Body of pancreas (tissue), 4 donors: Measurements from ENCODE around the gene ATF7. TPM values are rescaled to one million over a fixed set of nuclear protein-coding genes. Genes with fewer than 3 reads are reported as not detected.

ENCODE experiments used
- ATAC-seq: fragments of 150-250 bp; one replicate; pipeline ENCODE4 v1.9.1; 2016
- DNase-seq, 4 donors: peaks; one replicate each; pipeline ENCODE4 v3.0.0-alpha.2; 2019
- H3K27ac ChIP-seq, 4 donors: fragments of 200-600 bp; sonication (generic); 1 replicate in 3 of 4; 2 replicates in 1 of 4; pipeline versions ENCODE4 v1.5.1 to v1.6.1; 2016 to 2019; ENCODE audit warnings: mild to moderate bottlenecking in 1 of 4, mixed read lengths in 1 of 4, moderate library complexity in 1 of 4
- H3K27me3 ChIP-seq, 2 donors: fragments of 200-600 bp; sonication (generic); one replicate each; pipeline ENCODE4 v1.6.0; 2016; ENCODE audit warnings: mild to moderate bottlenecking in 1 of 2
- H3K36me3 ChIP-seq, 2 donors: fragments of 200-600 bp; sonication (generic); replicated peaks in 1 of 2; 2 replicates each; pipeline ENCODE4 v1.5.1; 2016; ENCODE audit warnings: low read depth in 2 of 2; ENCODE audit not compliant: insufficient read depth in 1 of 2
- H3K4me1 ChIP-seq: fragments of 200-600 bp; sonication (generic); one replicate; pipeline ENCODE4 v1.6.0; 2016
- H3K4me3 ChIP-seq, 2 donors: fragments of 200-600 bp; sonication (generic); 1 replicate in 1 of 2; 2 replicates in 1 of 2; pipeline ENCODE4 v1.5.1; 2016 to 2019
- H3K9me3 ChIP-seq, 3 donors: fragments of 200-600 bp; sonication (generic); 1 replicate in 2 of 3; 2 replicates in 1 of 3; pipeline ENCODE4 v1.5.1; 2016
- POLR2A ChIP-seq, 3 donors: fragments of 450-650 bp; IDR thresholded peaks; one replicate each; pipeline ENCODE4 v1.6.1; 2016; ENCODE audit warnings: antibody characterized with exemption in 3 of 3, mild to moderate bottlenecking in 2 of 3
- WGBS, 2 donors: methylation state at CpG; one replicate each; pipeline ENCODE4 v1.1.5; 2017; 5-methylcytosine and 5-hydroxymethylcytosine counted together
- intact Hi-C: fragments of 100-400 bp; cut with DNase I; formaldehyde crosslinking; loops from one replicate; pipeline ENCODE4 v1.15.1; 2023
- total RNA-seq, 2 donors: library from RNA; depleted of rRNA; stranded (reverse); fragments of >200 nt; gene quantifications; one replicate each; pipeline ENCODE4 v1.1.0, GENCODE V29; 2016
- TF ChIP-seq, protein P1 (sequence below), 7 experiments: fragments of 450-650 bp in 4 of 7; fragments of 200-600 bp in 3 of 7; sonication (generic) in 3 of 7; IDR thresholded peaks; one replicate each; pipeline ENCODE4 v1.5.1; 2016 to 2019; ENCODE audit warnings: antibody characterized with exemption in 7 of 7

The ATF7 gene
- total RNA-seq, 2 donors from 2014 or later: 12.9 to 21.3 TPM

DNA sequence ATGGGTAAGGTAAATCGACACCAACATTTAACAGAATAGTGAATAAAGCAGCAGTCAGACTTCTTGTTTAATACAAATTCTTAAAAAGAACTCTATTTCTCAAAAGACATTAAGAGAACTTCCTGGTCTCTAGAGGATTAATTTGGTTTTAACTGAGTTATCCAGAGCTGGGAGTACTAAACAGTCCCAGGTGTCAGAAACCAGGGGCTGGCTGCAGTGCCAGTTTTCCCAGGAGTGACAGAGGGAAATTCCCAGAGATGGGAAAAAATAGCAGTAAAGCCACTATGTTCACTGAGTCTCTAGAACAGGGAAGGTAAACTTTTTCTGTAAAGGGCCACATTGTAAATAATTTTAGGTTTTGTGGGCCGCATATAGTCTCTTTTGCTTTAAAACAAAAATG lies 40.9 kb upstream of the ATF7 start:
- TF ChIP-seq POLR2A (IDR thresholded peaks at IDR 0.05): no peak
- TF ChIP-seq, protein P1, sequence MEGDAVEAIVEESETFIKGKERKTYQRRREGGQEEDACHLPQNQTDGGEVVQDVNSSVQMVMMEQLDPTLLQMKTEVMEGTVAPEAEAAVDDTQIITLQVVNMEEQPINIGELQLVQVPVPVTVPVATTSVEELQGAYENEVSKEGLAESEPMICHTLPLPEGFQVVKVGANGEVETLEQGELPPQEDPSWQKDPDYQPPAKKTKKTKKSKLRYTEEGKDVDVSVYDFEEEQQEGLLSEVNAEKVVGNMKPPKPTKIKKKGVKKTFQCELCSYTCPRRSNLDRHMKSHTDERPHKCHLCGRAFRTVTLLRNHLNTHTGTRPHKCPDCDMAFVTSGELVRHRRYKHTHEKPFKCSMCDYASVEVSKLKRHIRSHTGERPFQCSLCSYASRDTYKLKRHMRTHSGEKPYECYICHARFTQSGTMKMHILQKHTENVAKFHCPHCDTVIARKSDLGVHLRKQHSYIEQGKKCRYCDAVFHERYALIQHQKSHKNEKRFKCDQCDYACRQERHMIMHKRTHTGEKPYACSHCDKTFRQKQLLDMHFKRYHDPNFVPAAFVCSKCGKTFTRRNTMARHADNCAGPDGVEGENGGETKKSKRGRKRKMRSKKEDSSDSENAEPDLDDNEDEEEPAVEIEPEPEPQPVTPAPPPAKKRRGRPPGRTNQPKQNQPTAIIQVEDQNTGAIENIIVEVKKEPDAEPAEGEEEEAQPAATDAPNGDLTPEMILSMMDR (IDR thresholded peaks at IDR 0.05): no peak
- Histone ChIP-seq H3K4me3 (no peak overlapping the region), H3K27me3 (no peaks in the 10 kb centered on the region), H3K4me1 (no peaks in the 10 kb centered on the region), H3K36me3 (peaks cover 6 to 39% of the 10 kb centered on the region in 2 donors), H3K27ac (peak overlapping the region in 1 of 4 donors; percentile 36), H3K9me3 (no peaks in the 10 kb centered on the region)
- DNase-seq (no peak), ATAC-seq (no peak)
- intact Hi-C loops: no loop called here
- WGBS, 2 donors: 88 to 95% methylated on average over 2 of the region's 2 CpGs

GRCh38 chr12:53664936-53665335 lies 38.8 kb upstream of the ATF7 start:
- 88 to 90% methylated on average over 7 of the region's 7 CpGs for WGBS, 2 donors
- TF ChIP-seq, protein P1 (IDR thresholded peaks at IDR 0.05): no peak
- no peak for TF ChIP-seq POLR2A (IDR thresholded peaks at IDR 0.05)
- Histone ChIP-seq H3K4me1 (peaks cover 14% of the 10 kb centered on the region), H3K36me3 (peaks cover 6 to 32% of the 10 kb centered on the region in 2 donors), H3K4me3 (no peak overlapping the region), H3K27ac (no peak overlapping the region), H3K9me3 (no peaks in the 10 kb centered on the region), H3K27me3 (no peaks in the 10 kb centered on the region)
- DNase-seq (no peak), ATAC-seq (no peak)
- intact Hi-C loops: no loop called here

- intact Hi-C loops: no loop called here
- WGBS, 2 donors: 83% methylated on average over 5 of the region's 5 CpGs
- peaks cover 22% of the 10 kb centered on the region for H3K4me1 ChIP-seq
- DNase-seq (no peak), ATAC-seq (no peak)
- no peak overlapping the region for H3K4me3 ChIP-seq
- H3K36me3 ChIP-seq: peaks cover 6 to 24% of the 10 kb centered on the region in 2 donors
- H3K27me3 ChIP-seq: no peaks in the 10 kb centered on the region
- no peak overlapping the region for H3K27ac ChIP-seq
- TF ChIP-seq, protein P1 (IDR thresholded peaks at IDR 0.05): no peak
- TF ChIP-seq POLR2A (IDR thresholded peaks at IDR 0.05): no peak
- no peaks in the 10 kb centered on the region for H3K9me3 ChIP-seq
These were observed 38.0 kb upstream of the ATF7 start for GRCh38 chr12:53664191-53664590.

- peak overlapping the region; percentile 25 to 95 (median 85) for H3K27ac ChIP-seq
- H3K4me1 ChIP-seq: peaks cover 54% of the 10 kb centered on the region
- intact Hi-C loops: no loop called here
- H3K36me3 ChIP-seq: peaks cover 0 to 7% of the 10 kb centered on the region in 2 donors
- H3K9me3 ChIP-seq: no peaks in the 10 kb centered on the region
- H3K27me3 ChIP-seq: no peaks in the 10 kb centered on the region
- no peak for DNase-seq
- TF ChIP-seq, protein P1 (IDR thresholded peaks at IDR 0.05): no peak
- no peak for TF ChIP-seq POLR2A (IDR thresholded peaks at IDR 0.05)
- no peak overlapping the region for H3K4me3 ChIP-seq
- WGBS, 2 donors: 22 to 40% methylated on average over 5 of the region's 5 CpGs
- no peak for ATAC-seq
These were observed 33.9 kb upstream of the ATF7 start for GRCh38 chr12:53660041-53660440.

DNA sequence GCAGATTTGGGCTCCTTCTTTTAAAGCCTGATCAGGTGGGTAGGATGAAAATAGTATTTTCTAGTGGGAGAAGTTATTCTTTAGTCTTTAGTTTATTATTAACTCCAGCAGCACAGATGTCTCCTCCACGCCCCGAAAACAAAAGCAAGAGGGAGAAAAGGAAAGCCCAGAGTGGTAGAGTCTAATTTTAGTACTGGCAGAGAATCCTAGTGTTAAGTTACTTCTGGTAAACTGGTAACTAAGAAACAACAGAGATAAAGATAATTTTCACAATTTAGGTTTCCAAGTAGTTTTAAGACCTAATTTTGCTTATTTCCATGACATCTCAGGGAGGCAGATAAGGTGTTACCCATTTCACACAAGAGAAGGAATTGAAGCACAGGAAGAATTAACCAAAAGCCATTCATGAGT lies 33.4 kb upstream of the ATF7 start:
- H3K4me1 ChIP-seq: peaks cover 54% of the 10 kb centered on the region
- H3K27ac ChIP-seq: peak overlapping the region; percentile 25 to 95 (median 85)
- H3K27me3 ChIP-seq: no peaks in the 10 kb centered on the region
- DNase-seq (no peak), ATAC-seq (peak; percentile 26)
- TF ChIP-seq POLR2A (IDR thresholded peaks at IDR 0.05): no peak
- TF ChIP-seq, protein P1 (IDR thresholded peaks at IDR 0.05): no peak
- H3K36me3 ChIP-seq: peaks cover 0 to 3% of the 10 kb centered on the region in 2 donors
- H3K9me3 ChIP-seq: no peaks in the 10 kb centered on the region
- 8 to 20% methylated on average over 2 of the region's 2 CpGs for WGBS, 2 donors
- intact Hi-C loops: no loop called here
- no peak overlapping the region for H3K4me3 ChIP-seq
